ENCODE measurements around the gene ABCE1. TPM values are rescaled to one million over a fixed set of nuclear protein-coding genes. Genes with fewer than 3 reads are reported as not detected.

Gene ABCE1
- total and polyA plus RNA-seq, 7 donors = 9.0 to 58.2 (median 41.4) TPM

DNA sequence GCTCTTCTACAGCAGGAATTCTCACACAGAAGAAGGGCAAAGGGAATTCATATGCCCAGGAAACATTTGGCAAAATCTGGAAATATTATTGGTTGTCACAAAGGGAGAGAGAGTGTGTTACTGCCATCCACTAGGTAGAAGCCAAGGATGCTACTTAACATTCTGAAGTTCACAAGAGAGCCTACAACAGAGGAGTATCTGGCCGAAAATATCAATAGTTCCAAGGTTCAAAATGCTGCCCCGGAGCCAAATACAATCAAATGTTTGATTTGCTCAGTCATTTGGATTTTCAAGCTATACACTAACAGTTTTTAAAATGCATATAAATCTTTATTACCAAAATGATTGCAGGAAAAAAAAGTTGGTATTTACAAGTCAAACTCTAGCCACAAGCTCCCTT lies 63.4 kb downstream of the ABCE1 start:
- peaks cover 0 to 4% (median 0%) of the 10 kb centered on the region in 4 donors for H3K4me1 ChIP-seq
- intact Hi-C loops (cut with DNase I) = no loop called here
- no peaks in the 10 kb centered on the region for H3K27me3 ChIP-seq
- no peaks in the 10 kb centered on the region for H3K9me3 ChIP-seq
- no peak for DNase-seq
- TF ChIP-seq, protein P1, sequence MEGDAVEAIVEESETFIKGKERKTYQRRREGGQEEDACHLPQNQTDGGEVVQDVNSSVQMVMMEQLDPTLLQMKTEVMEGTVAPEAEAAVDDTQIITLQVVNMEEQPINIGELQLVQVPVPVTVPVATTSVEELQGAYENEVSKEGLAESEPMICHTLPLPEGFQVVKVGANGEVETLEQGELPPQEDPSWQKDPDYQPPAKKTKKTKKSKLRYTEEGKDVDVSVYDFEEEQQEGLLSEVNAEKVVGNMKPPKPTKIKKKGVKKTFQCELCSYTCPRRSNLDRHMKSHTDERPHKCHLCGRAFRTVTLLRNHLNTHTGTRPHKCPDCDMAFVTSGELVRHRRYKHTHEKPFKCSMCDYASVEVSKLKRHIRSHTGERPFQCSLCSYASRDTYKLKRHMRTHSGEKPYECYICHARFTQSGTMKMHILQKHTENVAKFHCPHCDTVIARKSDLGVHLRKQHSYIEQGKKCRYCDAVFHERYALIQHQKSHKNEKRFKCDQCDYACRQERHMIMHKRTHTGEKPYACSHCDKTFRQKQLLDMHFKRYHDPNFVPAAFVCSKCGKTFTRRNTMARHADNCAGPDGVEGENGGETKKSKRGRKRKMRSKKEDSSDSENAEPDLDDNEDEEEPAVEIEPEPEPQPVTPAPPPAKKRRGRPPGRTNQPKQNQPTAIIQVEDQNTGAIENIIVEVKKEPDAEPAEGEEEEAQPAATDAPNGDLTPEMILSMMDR (IDR thresholded peaks at IDR 0.05) = no peak
- TF ChIP-seq POLR2A (IDR thresholded peaks at IDR 0.05) (no peak), EP300 (IDR thresholded peaks at IDR 0.05) (no peak), POLR2AphosphoS5 (IDR thresholded peaks at IDR 0.05) (no peak)
- no peak overlapping the region for H3K27ac ChIP-seq
- peaks cover 0 to 56% (median 21%) of the 10 kb centered on the region in 4 donors for H3K36me3 ChIP-seq
- no peak overlapping the region for H3K4me3 ChIP-seq
- WGBS, 2 donors = 27 to 43% methylated on average over 2 of the region's 2 CpGs

DNA sequence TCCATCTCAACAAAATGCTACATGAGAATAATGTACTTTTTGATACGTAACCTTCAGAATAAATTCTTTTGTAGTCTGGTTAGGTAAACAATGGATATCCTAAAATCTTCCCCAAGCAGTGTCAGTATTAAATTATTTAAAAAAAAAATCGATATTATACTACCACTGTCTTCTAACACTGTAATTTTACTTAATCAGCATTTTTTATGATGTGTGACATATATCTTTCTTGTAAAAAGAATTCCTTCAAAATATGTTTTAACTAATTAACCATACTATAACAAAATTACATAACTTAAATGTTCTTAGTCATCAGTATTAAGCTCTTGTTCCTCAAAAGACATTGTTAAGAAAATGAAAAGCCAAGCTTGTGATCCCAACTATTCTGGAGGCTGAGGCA lies 69.8 kb downstream of the ABCE1 start:
- intact Hi-C loops (cut with DNase I) = no loop called here
- H3K36me3 ChIP-seq = peaks cover 0 to 38% (median 12%) of the 10 kb centered on the region in 4 donors
- H3K9me3 ChIP-seq = no peaks in the 10 kb centered on the region
- DNase-seq = no peak
- TF ChIP-seq, protein P1 (IDR thresholded peaks at IDR 0.05) = no peak
- TF ChIP-seq POLR2A (IDR thresholded peaks at IDR 0.05) (no peak), EP300 (IDR thresholded peaks at IDR 0.05) (no peak), POLR2AphosphoS5 (IDR thresholded peaks at IDR 0.05) (no peak)
- H3K27ac ChIP-seq = no peak overlapping the region
- H3K4me3 ChIP-seq = no peak overlapping the region
- H3K27me3 ChIP-seq = no peaks in the 10 kb centered on the region
- WGBS, 2 donors = 93 to 94% methylated on average over 2 of the region's 2 CpGs
- peaks cover 0 to 12% (median 5%) of the 10 kb centered on the region in 4 donors for H3K4me1 ChIP-seq

DNA sequence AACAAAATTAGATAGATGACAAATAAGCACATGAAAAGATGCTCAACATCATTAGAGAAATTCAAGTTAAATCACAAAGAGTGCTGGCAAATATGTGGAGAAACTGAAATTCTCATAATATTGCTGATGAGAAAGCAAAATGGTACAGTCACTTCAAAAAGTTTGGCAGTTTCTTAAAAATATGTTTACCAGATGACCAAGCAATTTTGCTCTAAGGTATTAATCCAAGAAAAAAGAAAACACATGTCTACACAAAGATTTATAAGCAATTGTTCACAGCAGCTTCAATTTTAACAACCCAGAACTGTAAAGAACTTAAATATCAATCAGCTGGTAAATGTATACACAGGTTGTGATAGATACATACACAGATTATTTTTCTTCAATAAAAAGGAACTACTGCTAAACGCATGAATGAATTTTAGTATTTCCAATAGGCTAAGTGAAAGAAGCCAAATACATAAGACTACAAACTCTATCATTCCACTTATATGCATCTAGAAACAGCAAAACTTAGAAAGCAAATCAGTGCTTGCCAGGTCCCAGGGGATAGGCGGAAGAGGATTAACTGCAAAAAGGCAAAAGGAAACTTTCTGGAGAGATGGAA lies 70.6 kb downstream of the ABCE1 start:
- 88 to 89% methylated on average over 2 of the region's 2 CpGs for WGBS, 2 donors
- peaks cover 0 to 36% (median 9%) of the 10 kb centered on the region in 4 donors for H3K36me3 ChIP-seq
- TF ChIP-seq, protein P1 (IDR thresholded peaks at IDR 0.05) = no peak
- TF ChIP-seq POLR2A (IDR thresholded peaks at IDR 0.05) (no peak), POLR2AphosphoS5 (IDR thresholded peaks at IDR 0.05) (no peak), EP300 (IDR thresholded peaks at IDR 0.05) (no peak)
- no peaks in the 10 kb centered on the region for H3K27me3 ChIP-seq
- intact Hi-C loops (cut with DNase I) = no loop called here
- DNase-seq = no peak
- H3K4me3 ChIP-seq = no peak overlapping the region
- H3K27ac ChIP-seq = no peak overlapping the region
- no peaks in the 10 kb centered on the region for H3K9me3 ChIP-seq
- peaks cover 0 to 18% (median 6%) of the 10 kb centered on the region in 4 donors for H3K4me1 ChIP-seq

DNA sequence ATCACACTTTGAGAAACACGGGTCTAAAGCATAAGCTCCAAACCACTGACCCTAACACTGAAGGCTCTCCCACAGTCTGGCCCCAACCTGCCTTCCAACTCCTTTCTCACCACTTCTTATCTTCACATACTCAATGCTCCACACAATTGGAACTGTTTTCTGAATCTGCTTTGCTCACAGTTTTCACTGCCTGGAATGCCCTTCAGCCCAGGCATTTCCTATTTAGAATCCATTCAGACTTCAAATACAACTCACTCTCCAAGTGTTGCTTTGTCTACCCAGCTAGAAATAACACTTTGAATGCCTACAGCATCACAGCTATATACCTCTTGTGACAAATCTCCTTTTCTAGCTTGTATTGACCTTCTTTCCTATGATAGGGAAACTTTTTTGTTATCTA lies 72.1 kb downstream of the ABCE1 start:
- H3K9me3 ChIP-seq = no peaks in the 10 kb centered on the region
- no peaks in the 10 kb centered on the region for H3K27me3 ChIP-seq
- H3K4me3 ChIP-seq = no peak overlapping the region
- no peak for TF ChIP-seq EP300 (IDR thresholded peaks at IDR 0.05)
- TF ChIP-seq, protein P1 (IDR thresholded peaks at IDR 0.05) = no peak
- no peak for TF ChIP-seq POLR2AphosphoS5 (IDR thresholded peaks at IDR 0.05)
- TF ChIP-seq POLR2A (IDR thresholded peaks at IDR 0.05) = no peak
- 92% methylated on average over 1 of the region's 1 CpG for whole genome bisulfite sequencing, 2 donors
- H3K4me1 ChIP-seq = peaks cover 0 to 19% (median 9%) of the 10 kb centered on the region in 4 donors
- intact Hi-C loops (cut with DNase I) = no loop called here
- H3K27ac ChIP-seq = no peak overlapping the region
- no peak for DNase-seq
- peaks cover 0 to 39% (median 9%) of the 10 kb centered on the region in 4 donors for H3K36me3 ChIP-seq

DNA sequence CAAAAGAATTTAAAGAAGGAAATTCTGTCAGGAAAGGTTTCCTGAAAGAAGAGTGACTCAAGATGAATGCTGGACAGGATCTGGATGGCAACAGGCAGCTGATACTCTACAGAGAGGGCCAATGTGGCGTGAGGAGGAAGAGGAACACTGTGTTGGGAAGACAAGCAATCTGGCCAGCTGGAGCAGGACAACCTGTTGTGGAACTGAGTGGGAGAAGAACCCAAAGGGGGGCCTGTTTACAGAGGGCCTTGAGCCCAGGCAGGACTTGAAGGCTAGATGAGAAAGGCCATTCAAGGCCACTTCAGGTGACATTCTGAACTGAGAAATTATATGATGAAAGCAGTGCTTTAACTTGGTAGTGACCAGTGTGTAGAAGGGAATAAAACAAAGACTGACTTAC lies 73.8 kb downstream of the ABCE1 start:
- H3K27ac ChIP-seq = peak overlapping the region in 2 of 4 donors; percentile 3 to 50
- no peak for TF ChIP-seq POLR2A (IDR thresholded peaks at IDR 0.05)
- no peak for TF ChIP-seq POLR2AphosphoS5 (IDR thresholded peaks at IDR 0.05)
- no peak for TF ChIP-seq EP300 (IDR thresholded peaks at IDR 0.05)
- TF ChIP-seq, protein P1 (IDR thresholded peaks at IDR 0.05) = no peak
- no peak overlapping the region for H3K4me3 ChIP-seq
- H3K9me3 ChIP-seq = no peaks in the 10 kb centered on the region
- H3K27me3 ChIP-seq = no peaks in the 10 kb centered on the region
- peaks cover 0 to 39% (median 7%) of the 10 kb centered on the region in 4 donors for H3K36me3 ChIP-seq
- 91% methylated on average over 1 of the region's 1 CpG for WGBS, 2 donors
- intact Hi-C loops (cut with DNase I) = no loop called here
- DNase-seq = no peak
- peaks cover 0 to 33% (median 26%) of the 10 kb centered on the region in 4 donors for H3K4me1 ChIP-seq
